OCI-LY1 (cell line): ENCODE results near the gene B4GALT2.

Experiments used
- EZH2 ChIP-seq: fragments of 200-600 bp; sonication (generic), shearing (Covaris generic); IDR thresholded peaks from 2 replicates; pipeline ENCODE4 v1.8.0; 2017; ENCODE audit warnings: borderline replicate concordance, mixed run types, mild to moderate bottlenecking, antibody characterized with exemption, low read length, moderate library complexity, mixed read lengths
- TF ChIP-seq, protein P1 (sequence below): fragments of 200-600 bp; sonication (generic), shearing (Covaris generic); IDR thresholded peaks from 2 replicates; pipeline ENCODE4 v1.5.1; 2017; ENCODE audit warnings: mild to moderate bottlenecking, antibody characterized with exemption, low read length, moderate library complexity, mixed read lengths

GRCh38 chr1:43974443-43975248, 4.4 kb upstream of the B4GALT2 start, which contains the start of gene ATP6V0B:
- TF ChIP-seq, protein P1, sequence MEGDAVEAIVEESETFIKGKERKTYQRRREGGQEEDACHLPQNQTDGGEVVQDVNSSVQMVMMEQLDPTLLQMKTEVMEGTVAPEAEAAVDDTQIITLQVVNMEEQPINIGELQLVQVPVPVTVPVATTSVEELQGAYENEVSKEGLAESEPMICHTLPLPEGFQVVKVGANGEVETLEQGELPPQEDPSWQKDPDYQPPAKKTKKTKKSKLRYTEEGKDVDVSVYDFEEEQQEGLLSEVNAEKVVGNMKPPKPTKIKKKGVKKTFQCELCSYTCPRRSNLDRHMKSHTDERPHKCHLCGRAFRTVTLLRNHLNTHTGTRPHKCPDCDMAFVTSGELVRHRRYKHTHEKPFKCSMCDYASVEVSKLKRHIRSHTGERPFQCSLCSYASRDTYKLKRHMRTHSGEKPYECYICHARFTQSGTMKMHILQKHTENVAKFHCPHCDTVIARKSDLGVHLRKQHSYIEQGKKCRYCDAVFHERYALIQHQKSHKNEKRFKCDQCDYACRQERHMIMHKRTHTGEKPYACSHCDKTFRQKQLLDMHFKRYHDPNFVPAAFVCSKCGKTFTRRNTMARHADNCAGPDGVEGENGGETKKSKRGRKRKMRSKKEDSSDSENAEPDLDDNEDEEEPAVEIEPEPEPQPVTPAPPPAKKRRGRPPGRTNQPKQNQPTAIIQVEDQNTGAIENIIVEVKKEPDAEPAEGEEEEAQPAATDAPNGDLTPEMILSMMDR = peak; percentile 3; the same call in 1 of the 2 replicates
- TF ChIP-seq EZH2 = no peak
